Sigmoid colon (tissue), 4 donors: ENCODE results near the gene CTNNBL1.

Experiments used
- EP300 ChIP-seq, 4 donors: sonication (generic); formaldehyde crosslinking; IDR thresholded peaks; one replicate each; pipeline ENCODE4 v1.6.1; 2017; ENCODE audit warnings: antibody characterized with exemption in 4 of 4
- POLR2A ChIP-seq, 2 donors: fragments of 450-650 bp; IDR thresholded peaks; one replicate each; pipeline ENCODE4 v1.6.1; 2016; ENCODE audit warnings: antibody characterized with exemption in 2 of 2, mild to moderate bottlenecking in 2 of 2, moderate library complexity in 2 of 2

- no peak for TF ChIP-seq EP300 (IDR thresholded peaks at IDR 0.05)
- TF ChIP-seq POLR2A (IDR thresholded peaks at IDR 0.05), result no peak
Measured at GRCh38 chr20:37912874-37913273, 219.0 kb downstream of the CTNNBL1 start.
